SH-SY5Y (cell line): Measurements from ENCODE around the gene BRAF.

Experiments used
- GATA2 ChIP-seq: IDR thresholded peaks from 2 replicates; pipeline ENCODE4 v1.6.1; 2011; ENCODE audit warnings: mild to moderate bottlenecking, low read depth, low read length
- GATA3 ChIP-seq: IDR thresholded peaks from 2 replicates; pipeline ENCODE4 v1.6.1; 2011; ENCODE audit warnings: low read depth, mild to moderate bottlenecking, low read length, moderate library complexity

BRAF gene

DNA sequence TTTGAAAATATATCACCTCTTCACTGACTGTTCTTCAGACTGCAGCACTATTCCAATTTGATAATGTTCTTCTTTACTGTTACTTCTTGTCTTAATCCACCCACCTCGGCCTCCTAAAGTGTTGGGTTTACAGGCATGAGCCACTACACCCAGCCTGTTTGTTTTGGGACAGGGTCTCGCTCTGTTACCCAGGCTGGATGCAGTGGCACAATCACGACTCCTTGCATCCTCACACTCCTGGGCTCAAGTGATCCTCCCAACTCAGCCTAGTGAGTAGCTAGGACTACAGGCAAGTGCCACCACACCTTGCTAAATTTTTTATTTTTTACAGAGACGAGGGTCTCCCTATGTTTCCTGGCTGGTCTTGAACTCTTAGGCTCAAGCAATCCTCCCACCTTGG lies 150.4 kb downstream of the BRAF start:
- no peak for TF ChIP-seq GATA2
- TF ChIP-seq GATA3 = no peak

DNA sequence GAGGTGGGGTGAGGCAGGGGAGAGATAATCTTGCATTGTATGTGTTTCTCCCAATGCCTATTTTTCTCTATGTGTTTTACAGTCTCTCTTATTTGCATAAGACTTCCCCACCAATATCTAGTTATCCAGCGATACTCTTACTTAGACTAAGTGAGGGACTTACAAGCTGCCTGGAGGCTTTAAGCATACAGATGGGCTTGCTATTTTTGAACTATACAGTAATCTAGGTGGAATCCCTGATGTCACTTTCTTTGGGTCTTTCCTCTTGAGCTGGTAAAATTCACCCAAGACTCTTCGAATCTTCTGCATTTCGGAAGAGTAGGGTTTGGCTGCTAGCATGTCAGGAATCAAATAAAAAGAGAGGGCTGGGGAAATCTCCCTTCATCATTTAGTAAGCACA lies 151.6 kb downstream of the BRAF start:
- no peak for TF ChIP-seq GATA2

DNA sequence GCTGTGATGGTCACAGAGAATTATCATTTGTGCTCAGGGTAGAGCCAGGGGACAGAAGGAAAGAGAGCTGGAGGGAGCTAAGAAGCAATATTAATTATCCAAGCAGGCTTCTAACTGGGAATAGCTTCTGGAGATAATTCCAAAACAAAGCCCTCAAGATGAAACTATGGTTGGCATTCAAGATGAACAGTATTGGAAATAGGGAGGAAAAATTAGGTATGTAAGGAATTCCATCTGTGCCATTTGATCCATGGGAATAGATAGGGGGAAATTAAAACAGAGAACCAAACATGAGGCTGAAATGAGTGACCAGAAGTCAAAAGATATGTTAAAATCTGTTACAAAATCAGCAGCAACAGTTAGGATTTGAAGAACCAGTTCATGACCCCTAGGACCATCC lies 152.9 kb downstream of the BRAF start:
- TF ChIP-seq GATA2 (no peak), GATA3 (no peak)

DNA sequence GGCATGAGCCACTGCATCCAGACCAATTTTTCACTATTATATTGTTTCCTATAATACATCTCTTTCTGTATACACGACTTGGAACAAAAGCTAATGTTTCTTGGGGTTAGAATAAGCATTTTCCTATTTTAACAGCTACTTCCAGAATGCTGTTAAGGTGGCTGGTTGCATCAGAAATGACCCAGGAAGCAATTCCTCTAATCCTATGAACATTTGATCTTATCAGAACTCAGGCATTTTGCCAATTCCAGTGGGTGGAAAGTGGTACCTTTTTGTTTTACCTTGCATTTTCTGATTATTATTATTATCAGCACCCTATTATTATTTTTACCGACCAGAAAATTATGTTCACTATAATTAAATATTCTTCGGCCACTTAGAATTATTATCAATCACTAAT lies 154.9 kb downstream of the BRAF start:
- no peak for TF ChIP-seq GATA3
- TF ChIP-seq GATA2 = no peak

DNA sequence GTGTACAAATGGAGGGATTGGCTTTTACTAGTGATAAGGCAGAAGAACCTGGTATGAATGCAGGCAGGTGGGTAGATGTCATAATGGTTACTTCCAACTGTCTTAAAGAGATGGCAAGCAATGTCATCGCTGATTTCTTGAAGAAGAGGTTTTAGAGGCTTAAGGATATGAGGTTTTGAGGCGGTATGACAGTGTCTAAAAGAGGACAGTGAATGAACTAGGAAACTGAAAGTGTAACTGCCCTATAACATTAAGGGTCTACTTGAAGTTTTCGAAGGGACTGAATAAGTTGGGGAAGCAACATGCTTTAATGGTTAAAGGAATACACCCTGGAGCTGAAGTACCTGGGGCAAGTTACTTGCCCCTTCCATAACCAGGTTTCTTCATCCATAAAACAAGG lies 157.3 kb downstream of the BRAF start:
- TF ChIP-seq GATA3 = no peak
- TF ChIP-seq GATA2 = no peak

DNA sequence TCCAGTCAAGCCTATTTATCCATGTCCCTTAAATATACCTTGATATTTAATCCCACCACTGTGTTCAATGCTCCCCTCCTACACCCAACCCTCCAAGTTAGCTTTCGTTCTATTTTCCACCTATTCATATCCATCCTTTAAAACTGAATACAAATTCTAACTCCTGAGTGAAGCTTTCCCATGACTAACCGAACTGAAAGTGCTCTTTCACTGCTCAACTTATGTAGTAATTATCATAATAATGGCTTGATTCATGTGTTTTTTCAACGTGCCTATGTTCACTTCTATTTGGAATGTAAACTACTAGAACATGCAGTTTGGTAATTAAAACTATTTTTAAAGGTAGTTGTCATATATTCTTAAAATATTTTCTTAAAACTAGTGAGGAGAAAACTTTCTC lies 170.2 kb downstream of the BRAF start:
- TF ChIP-seq GATA2 (no peak), GATA3 (no peak)

DNA sequence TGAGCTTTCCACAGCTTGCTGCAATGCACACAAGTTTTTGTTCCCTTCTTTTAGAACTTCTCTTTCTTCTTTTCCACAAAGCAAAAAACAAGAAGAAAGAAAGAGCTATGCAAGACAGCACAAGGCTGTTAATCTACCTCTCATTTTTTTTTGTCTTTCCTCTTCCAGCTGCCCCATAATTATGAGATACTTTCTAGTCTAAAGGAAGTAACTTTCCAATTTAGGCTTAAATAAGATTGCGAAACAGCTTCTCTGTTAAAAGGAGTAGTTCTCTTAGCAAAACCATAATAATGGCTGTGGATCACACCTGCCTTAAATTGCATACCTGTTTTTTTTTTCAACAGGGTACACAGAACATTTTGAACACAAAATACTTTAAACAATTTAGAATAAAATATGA lies 172.2 kb downstream of the BRAF start:
- TF ChIP-seq GATA2 (no peak), GATA3 (no peak)

DNA sequence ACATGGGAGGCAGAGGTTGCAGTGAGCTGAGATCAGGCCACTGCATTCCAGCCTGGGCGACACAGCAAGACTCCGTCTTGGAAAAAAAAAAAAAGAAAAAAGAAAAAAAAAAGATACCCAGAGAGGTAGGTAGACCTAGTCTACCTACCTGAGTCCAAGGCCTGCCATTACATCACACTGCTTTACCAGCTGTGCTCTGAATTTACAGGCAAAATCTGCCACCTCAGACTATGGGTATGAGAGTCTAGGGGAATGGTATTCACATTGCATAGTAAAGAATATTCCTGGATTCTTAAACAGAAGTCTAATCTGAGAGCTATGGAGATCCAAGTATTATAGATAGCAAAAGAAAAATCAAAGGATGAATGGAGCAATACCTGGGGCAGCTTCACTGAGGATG lies 178.0 kb downstream of the BRAF start:
- TF ChIP-seq GATA2 (no peak), GATA3 (no peak)

DNA sequence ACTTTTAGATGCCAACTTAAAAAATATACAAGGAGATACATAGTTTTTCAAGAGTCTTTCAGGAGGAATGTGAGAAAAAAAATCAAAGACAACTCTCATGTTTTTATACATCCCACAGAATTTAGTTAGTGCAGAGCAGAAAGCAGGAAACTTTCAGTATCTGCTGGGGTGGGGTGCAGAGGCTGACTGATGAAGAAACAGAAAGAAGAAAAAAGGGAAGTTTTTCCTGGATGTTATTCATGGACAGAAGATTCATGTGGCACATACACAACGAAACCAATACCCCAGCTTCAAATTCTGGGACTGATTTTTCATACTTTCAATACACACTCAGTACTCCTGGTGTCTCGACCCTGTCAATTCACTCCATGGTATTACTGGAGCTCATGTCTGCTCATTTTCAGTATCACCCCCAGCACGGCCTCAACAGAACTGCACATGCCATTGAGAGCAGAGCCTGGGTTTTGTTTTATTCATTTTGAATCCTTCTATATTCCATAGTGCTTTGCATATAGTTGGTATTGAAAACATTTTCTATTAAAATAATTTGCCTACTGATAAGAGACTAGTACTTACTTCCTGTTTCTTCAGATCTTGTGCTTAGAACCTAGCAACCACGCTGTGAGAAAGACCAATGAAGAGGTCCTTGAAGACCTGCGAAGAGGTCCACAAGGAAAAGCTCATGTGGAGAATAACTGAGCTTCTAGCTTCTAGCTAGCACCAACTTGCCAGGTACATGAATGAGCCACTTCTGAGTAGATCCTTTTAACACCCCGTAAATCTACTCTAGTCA lies 179.3 kb downstream of the BRAF start:
- no peak for TF ChIP-seq GATA2
- no peak for TF ChIP-seq GATA3

DNA sequence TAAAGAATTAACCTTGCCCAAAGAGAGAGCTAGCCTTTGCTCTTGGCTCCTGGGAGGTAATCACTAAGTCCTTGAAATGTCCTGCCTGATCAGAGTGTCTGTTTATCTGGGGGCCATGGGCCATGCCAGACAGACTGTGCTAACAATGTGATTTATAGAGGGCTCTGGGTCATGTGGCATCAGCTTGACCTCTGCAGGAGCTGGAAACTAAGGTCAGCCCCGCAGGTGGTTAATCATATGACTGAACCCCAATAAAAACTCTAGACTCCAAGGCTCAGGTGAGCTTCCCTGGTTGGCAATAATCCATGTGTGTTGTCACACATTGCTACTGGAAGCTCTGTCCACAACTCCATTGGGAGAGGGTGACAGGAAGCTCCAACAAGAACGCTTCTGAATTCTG lies 180.7 kb downstream of the BRAF start:
- no peak for TF ChIP-seq GATA2
- no peak for TF ChIP-seq GATA3

DNA sequence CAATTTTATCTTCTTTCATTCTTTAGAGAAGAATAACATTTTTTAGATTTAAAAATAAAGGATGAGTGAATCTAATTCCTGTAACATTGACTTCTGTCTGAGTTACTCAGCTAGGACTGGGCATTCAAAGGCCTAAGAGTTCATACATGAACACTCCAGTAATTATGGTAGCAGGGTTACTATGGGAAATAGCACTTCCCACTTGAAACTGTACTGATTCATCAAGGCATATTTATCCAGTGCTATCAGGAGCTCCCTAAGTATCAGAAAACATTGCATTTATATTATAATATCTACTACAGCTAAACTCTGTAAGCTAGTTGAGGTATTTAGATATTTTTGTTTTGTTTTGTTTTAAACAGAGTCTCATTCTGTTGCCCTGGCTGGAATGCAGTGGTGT lies 186.4 kb downstream of the BRAF start:
- TF ChIP-seq GATA3 (no peak), GATA2 (no peak)

DNA sequence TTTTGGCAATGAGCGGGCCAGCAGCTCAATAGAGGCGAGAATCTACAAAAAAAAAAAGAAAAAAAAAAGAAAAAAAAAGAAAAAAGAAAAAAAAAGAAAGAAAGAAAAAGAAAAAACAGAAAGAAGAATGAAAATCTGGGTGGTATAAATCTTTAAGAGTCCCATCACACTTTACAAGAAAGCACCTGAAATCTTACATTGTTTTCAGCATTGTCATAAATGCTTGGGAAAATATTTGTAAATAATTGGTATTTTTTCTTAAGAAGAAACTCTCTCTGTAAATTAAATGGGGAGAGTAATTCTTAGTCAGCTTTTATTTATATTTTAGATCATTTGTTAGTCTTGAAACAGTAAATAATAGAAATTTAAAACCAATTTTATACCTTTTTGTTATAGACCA lies 190.0 kb downstream of the BRAF start:
- TF ChIP-seq GATA2 = no peak
- TF ChIP-seq GATA3 = no peak

DNA sequence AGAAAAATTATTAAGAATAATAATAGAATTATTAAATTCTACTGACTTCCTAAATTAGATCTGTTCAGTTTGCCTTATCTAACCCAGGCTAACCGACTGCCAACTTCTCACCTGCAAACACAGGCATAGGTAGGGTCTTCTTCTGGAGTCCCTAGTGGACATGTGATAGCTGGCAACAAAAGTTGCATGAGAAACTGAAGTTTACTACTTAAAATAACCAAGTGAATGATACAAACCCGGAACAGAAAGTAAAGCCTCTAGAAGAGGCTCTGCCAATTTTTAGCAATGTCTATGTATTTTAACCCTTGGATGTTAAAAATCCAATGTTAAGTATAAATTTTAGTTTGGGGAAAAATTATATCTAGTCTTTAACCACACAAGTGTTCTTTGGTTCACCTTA lies 190.6 kb downstream of the BRAF start:
- TF ChIP-seq GATA3 = no peak
- TF ChIP-seq GATA2 = no peak

DNA sequence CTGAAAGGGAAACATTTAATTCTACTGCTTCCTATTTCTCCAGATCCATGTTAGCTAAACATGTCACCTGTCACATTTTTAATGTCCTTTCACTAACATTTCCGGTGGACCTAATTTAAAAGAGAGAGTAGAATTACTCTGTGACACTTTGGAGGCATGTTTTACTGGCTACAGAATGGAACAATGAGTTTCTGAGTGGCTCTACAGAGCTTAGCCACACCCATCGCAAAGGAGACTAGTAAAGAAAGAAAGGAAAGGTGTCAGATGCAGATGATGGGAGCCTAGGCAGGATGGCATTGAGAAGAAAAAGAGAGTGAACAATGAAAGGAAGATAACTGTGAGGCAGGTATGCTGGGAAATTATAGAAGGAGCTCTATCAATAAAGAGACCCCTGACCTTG lies 192.3 kb downstream of the BRAF start:
- no peak for TF ChIP-seq GATA3
- TF ChIP-seq GATA2 = no peak

DNA sequence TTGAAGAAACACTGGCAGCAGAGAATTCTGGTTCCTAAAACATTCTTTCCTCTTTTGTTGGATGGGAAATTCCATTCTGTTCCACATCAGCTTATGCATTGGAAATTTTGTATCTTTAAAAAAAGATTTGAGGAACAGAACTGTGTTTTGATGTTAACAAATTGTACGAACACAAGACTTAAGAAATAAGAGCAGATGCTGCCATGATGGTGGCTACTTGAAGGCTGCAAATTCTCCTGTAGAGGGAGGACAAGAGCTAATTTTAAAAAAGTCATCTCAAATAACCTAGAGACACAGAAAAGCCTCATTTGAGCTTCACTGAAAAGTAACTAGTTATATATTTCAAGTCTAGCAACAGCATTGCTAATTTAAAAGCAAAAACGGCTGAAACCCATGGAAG lies 198.4 kb downstream of the BRAF start:
- TF ChIP-seq GATA3 (no peak), GATA2 (no peak)

DNA sequence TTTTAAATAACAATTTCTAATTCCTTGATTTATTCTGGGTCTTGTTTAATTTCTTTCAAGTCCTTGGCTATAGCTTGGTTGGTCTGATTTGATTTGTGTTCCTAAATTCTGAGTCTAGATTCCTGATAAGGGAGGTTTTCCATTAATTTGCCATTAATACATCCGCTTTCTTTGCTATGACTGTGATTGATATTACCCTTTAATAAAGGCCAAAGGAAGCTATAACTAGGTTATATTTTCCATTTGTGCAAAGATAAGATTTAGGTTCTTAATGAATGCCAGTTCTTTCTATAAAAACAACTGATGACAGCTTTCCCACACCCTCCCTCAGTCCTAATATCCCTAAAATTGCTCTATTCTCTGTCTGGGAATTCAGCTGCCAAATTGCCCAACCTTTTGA lies 200.0 kb downstream of the BRAF start:
- TF ChIP-seq GATA2 (no peak), GATA3 (0 out of 2 replicates have a peak, but pooled peaks have one; percentile 27)
